ENCODE measurements around the gene JMJD1C. TPM values are rescaled to one million over a fixed set of nuclear protein-coding genes. Genes with fewer than 3 reads are reported as not detected.

The JMJD1C gene
- total RNA-seq (2021) (158 to 180 TPM (median 161 TPM) in 3 replicates), Bru-seq, nascent RNA (percentile 93 among the genes with signal in this experiment)
- long read RNA-seq, experiment 1, full-length matches to known transcripts = 15 of 193 reads
- long read RNA-seq, experiment 1, partial matches to known transcripts = 101 of 193 reads
- long read RNA-seq, experiment 1, other reads (novel, unspliced or antisense) = 77 of 193 reads
- long read RNA-seq, experiment 2, full-length matches to known transcripts = 8 of 106 reads
- long read RNA-seq, experiment 2, partial matches to known transcripts = 62 of 106 reads
- long read RNA-seq, experiment 2, other reads (novel, unspliced or antisense) = 36 of 106 reads
- long read RNA-seq, experiment 3, partial matches to known transcripts = 2 of 4 reads
- long read RNA-seq, experiment 3, other reads (novel, unspliced or antisense) = 2 of 4 reads

- Mint-ChIP-seq H3K27ac (peak within 1 kb of the TSS; percentile 98), H3K4me3 (peak within 1 kb of the TSS; percentile 98), H3K4me1 (peaks cover 34% of the 10 kb centered on the region), H3K9me3 (peaks cover 7% of the 10 kb centered on the region), H3K36me3 (peaks cover 5% of the 10 kb centered on the region; the same call in 1 of the 2 replicates), H3K27me3 (ENCODE audit: low read depth) (no peaks in the 10 kb centered on the region)
- ChIA-PET POLR2A (interaction anchor here (0.6 to 2.1 kb wide), 5 partner anchors 162 to 198 kb away, joined by 3 to 14 read pairs (median 5); no protein-coding TSS in a partner anchor), CTCF (interaction anchor here (0.7 to 1.1 kb wide), 2 partner anchors 168 to 264 kb away, joined by 3 read pairs; no protein-coding TSS in a partner anchor)
- peak; percentile 88 for DNase-seq (ENCODE audit: low spot score)
- peak; percentile 85 for ATAC-seq
- TF ChIP-seq HMGXB4 (CRISPR knock-in tag; IDR thresholded peaks at IDR 0.05) (peak; percentile 78; the same call in 1 of the 2 replicates), ERG (CRISPR knock-in tag; IDR thresholded peaks at IDR 0.05) (0 out of 2 replicates have a peak, but pooled peaks have one; percentile 54), ZNF232 (CRISPR knock-in tag; IDR thresholded peaks at IDR 0.05) (peak; percentile 49; the same call in 1 of the 2 replicates), ESRRA (CRISPR knock-in tag; IDR thresholded peaks at IDR 0.05; ENCODE audit: borderline replicate concordance) (no peak), RORB (CRISPR knock-in tag; IDR thresholded peaks at IDR 0.05) (no peak), ZSCAN18 (CRISPR knock-in tag; IDR thresholded peaks at IDR 0.05) (no peak), E2F1 (CRISPR knock-in tag; IDR thresholded peaks at IDR 0.05) (no peak), JAZF1 (CRISPR knock-in tag; IDR thresholded peaks at IDR 0.05) (no peak), ZNF396 (CRISPR knock-in tag; IDR thresholded peaks at IDR 0.05; ENCODE audit: borderline replicate concordance) (no peak), IRF1 (CRISPR knock-in tag; IDR thresholded peaks at IDR 0.05) (no peak), ZBTB21 (CRISPR knock-in tag; IDR thresholded peaks at IDR 0.05; ENCODE audit: borderline replicate concordance) (0 out of 2 replicates have a peak, but pooled peaks have one; percentile 28), HMGA2 (CRISPR knock-in tag; IDR thresholded peaks at IDR 0.05) (0 out of 2 replicates have a peak, but pooled peaks have one; percentile 4), ZNF219 (CRISPR knock-in tag; IDR thresholded peaks at IDR 0.05; ENCODE audit: borderline replicate concordance) (0 out of 2 replicates have a peak, but pooled peaks have one; percentile 75), TCF7 (CRISPR knock-in tag; IDR thresholded peaks at IDR 0.05; ENCODE audit: low read depth) (no peak), NR3C1 (CRISPR knock-in tag; conservative IDR thresholded peaks at IDR 0.05; ENCODE audit: low read depth) (no peak; the same call in 1 of the 2 replicates), ZMAT4 (CRISPR knock-in tag; IDR thresholded peaks at IDR 0.05) (no peak), CBFB (CRISPR knock-in tag; IDR thresholded peaks at IDR 0.05; ENCODE audit: low read depth) (no peak; the same call in 1 of the 2 replicates), MLX (CRISPR knock-in tag; IDR thresholded peaks at IDR 0.05) (no peak), CDX4 (CRISPR knock-in tag; IDR thresholded peaks at IDR 0.05; ENCODE audit: borderline replicate concordance) (no peak), ETV6 (CRISPR knock-in tag; IDR thresholded peaks at IDR 0.05) (peak; percentile 63), ZNF281 (CRISPR knock-in tag; IDR thresholded peaks at IDR 0.05) (no peak), CREB1 (CRISPR knock-in tag; IDR thresholded peaks at IDR 0.05) (no peak), ZNF423 (CRISPR knock-in tag; IDR thresholded peaks at IDR 0.05) (no peak)
Observed at GRCh38 chr10:63465293-63466143, at the start of gene JMJD1C. JMJD1C (minus strand) TSS chr10:63465977; CDS start chr10:63465662, 315 bp downstream.
